ENCODE data around the gene AKTIP. TPM values are rescaled to one million over a fixed set of nuclear protein-coding genes. Genes with fewer than 3 reads are reported as not detected.

AKTIP gene
- total RNA-seq, 1 donor from 2014 or later = 16.6 TPM

- Mint-ChIP-seq H3K27me3 (ENCODE audit: insufficient read depth) (no peaks in the 10 kb centered on the region), H3K4me1 (ENCODE audit: low read depth) (peaks cover 20% of the 10 kb centered on the region), H3K27ac (no peak overlapping the region), H3K9me3 (peaks cover 5% of the 10 kb centered on the region), H3K36me3 (ENCODE audit: low read depth) (peaks cover 61% of the 10 kb centered on the region), H3K4me3 (no peak overlapping the region)
- no peak for DNase-seq (ENCODE audit: low spot score)
- intact Hi-C loops (cut with micrococcal nuclease) = no loop called here
Measured at GRCh38 chr16:53492503-53492902, 10.5 kb downstream of the AKTIP start.

GRCh38 chr16:53489755-53490154, 13.3 kb downstream of the AKTIP start:
- intact Hi-C loops (cut with micrococcal nuclease) = loop anchor here (2.0 kb wide), 1 partner anchor 13 kb away; the partner anchor contains the start of gene AKTIP
- H3K4me3 Mint-ChIP-seq = no peak overlapping the region
- peaks cover 14% of the 10 kb centered on the region for H3K4me1 Mint-ChIP-seq (ENCODE audit: low read depth)
- no peaks in the 10 kb centered on the region for H3K27me3 Mint-ChIP-seq (ENCODE audit: insufficient read depth)
- peaks cover 24% of the 10 kb centered on the region for H3K9me3 Mint-ChIP-seq
- no peak for DNase-seq (ENCODE audit: low spot score)
- peaks cover 70% of the 10 kb centered on the region for H3K36me3 Mint-ChIP-seq (ENCODE audit: low read depth)
- H3K27ac Mint-ChIP-seq = no peak overlapping the region

GRCh38 chr16:53486230-53486629, 16.8 kb downstream of the AKTIP start:
- no peak for DNase-seq (ENCODE audit: low spot score)
- Mint-ChIP-seq H3K9me3 (peaks cover 32% of the 10 kb centered on the region), H3K27me3 (ENCODE audit: insufficient read depth) (no peaks in the 10 kb centered on the region), H3K27ac (no peak overlapping the region), H3K4me1 (ENCODE audit: low read depth) (peaks cover 17% of the 10 kb centered on the region), H3K36me3 (ENCODE audit: low read depth) (peaks cover 81% of the 10 kb centered on the region), H3K4me3 (no peak overlapping the region)
- intact Hi-C loops (cut with micrococcal nuclease) = no loop called here

GRCh38 chr16:53484542-53484941, 18.5 kb downstream of the AKTIP start:
- Mint-ChIP-seq H3K27me3 (ENCODE audit: insufficient read depth) (no peaks in the 10 kb centered on the region), H3K36me3 (ENCODE audit: low read depth) (peaks cover 82% of the 10 kb centered on the region), H3K9me3 (peaks cover 32% of the 10 kb centered on the region), H3K4me3 (no peak overlapping the region), H3K27ac (peak overlapping the region; percentile 26), H3K4me1 (ENCODE audit: low read depth) (peaks cover 20% of the 10 kb centered on the region)
- DNase-seq (ENCODE audit: low spot score) = no peak
- intact Hi-C loops (cut with micrococcal nuclease) = no loop called here

- intact Hi-C loops (cut with micrococcal nuclease) = no loop called here
- Mint-ChIP-seq H3K4me1 (ENCODE audit: low read depth) (peaks cover 20% of the 10 kb centered on the region), H3K36me3 (ENCODE audit: low read depth) (peaks cover 80% of the 10 kb centered on the region), H3K27ac (no peak overlapping the region), H3K9me3 (peaks cover 32% of the 10 kb centered on the region), H3K4me3 (no peak overlapping the region), H3K27me3 (ENCODE audit: insufficient read depth) (no peaks in the 10 kb centered on the region)
- DNase-seq (ENCODE audit: low spot score) = no peak
Measured at GRCh38 chr16:53482123-53482522, 20.9 kb downstream of the AKTIP start.

- H3K9me3 Mint-ChIP-seq = peaks cover 19% of the 10 kb centered on the region
- intact Hi-C loops (cut with micrococcal nuclease) = no loop called here
- no peak for DNase-seq (ENCODE audit: low spot score)
- no peak overlapping the region for H3K4me3 Mint-ChIP-seq
- peaks cover 75% of the 10 kb centered on the region for H3K36me3 Mint-ChIP-seq (ENCODE audit: low read depth)
- H3K4me1 Mint-ChIP-seq (ENCODE audit: low read depth) = peaks cover 33% of the 10 kb centered on the region
- H3K27me3 Mint-ChIP-seq (ENCODE audit: insufficient read depth) = no peaks in the 10 kb centered on the region
- no peak overlapping the region for H3K27ac Mint-ChIP-seq
Measured at GRCh38 chr16:53480394-53480793, 22.6 kb downstream of the AKTIP start.

- no peak overlapping the region for H3K27ac Mint-ChIP-seq
- H3K27me3 Mint-ChIP-seq (ENCODE audit: insufficient read depth) = no peaks in the 10 kb centered on the region
- intact Hi-C loops (cut with micrococcal nuclease) = no loop called here
- DNase-seq (ENCODE audit: low spot score) = no peak
- H3K4me1 Mint-ChIP-seq (ENCODE audit: low read depth) = peaks cover 39% of the 10 kb centered on the region
- H3K9me3 Mint-ChIP-seq = peaks cover 7% of the 10 kb centered on the region
- no peak overlapping the region for H3K4me3 Mint-ChIP-seq
- H3K36me3 Mint-ChIP-seq (ENCODE audit: low read depth) = peaks cover 71% of the 10 kb centered on the region
Measured at GRCh38 chr16:53478965-53479364, 24.0 kb downstream of the AKTIP start.

GRCh38 chr16:53476867-53477266, 26.1 kb downstream of the AKTIP start:
- Mint-ChIP-seq H3K9me3 (peaks cover 6% of the 10 kb centered on the region), H3K36me3 (ENCODE audit: low read depth) (peaks cover 71% of the 10 kb centered on the region), H3K27me3 (ENCODE audit: insufficient read depth) (no peaks in the 10 kb centered on the region), H3K4me3 (peak overlapping the region; percentile 35), H3K4me1 (ENCODE audit: low read depth) (peaks cover 33% of the 10 kb centered on the region), H3K27ac (peak overlapping the region; percentile 38)
- intact Hi-C loops (cut with micrococcal nuclease) = no loop called here
- no peak for DNase-seq (ENCODE audit: low spot score)

- Mint-ChIP-seq H3K36me3 (ENCODE audit: low read depth) (peaks cover 36% of the 10 kb centered on the region), H3K27me3 (ENCODE audit: insufficient read depth) (no peaks in the 10 kb centered on the region), H3K4me1 (ENCODE audit: low read depth) (peaks cover 39% of the 10 kb centered on the region), H3K9me3 (no peaks in the 10 kb centered on the region), H3K27ac (no peak overlapping the region), H3K4me3 (no peak overlapping the region)
- intact Hi-C loops (cut with micrococcal nuclease) = no loop called here
- DNase-seq (ENCODE audit: low spot score) = no peak
Measured at GRCh38 chr16:53465606-53466280, 37.3 kb downstream of the AKTIP start.

GRCh38 chr16:53458635-53459034, 44.4 kb downstream of the AKTIP start:
- intact Hi-C loops (cut with micrococcal nuclease) = loop anchor here (5.0 kb wide), 3 partner anchors 326 to 454 kb away; no protein-coding TSS in a partner anchor
- no peak for DNase-seq (ENCODE audit: low spot score)
- Mint-ChIP-seq H3K4me3 (peak overlapping the region; percentile 34), H3K27ac (peak overlapping the region; percentile 94), H3K4me1 (ENCODE audit: low read depth) (peaks cover 88% of the 10 kb centered on the region), H3K27me3 (ENCODE audit: insufficient read depth) (no peaks in the 10 kb centered on the region), H3K36me3 (ENCODE audit: low read depth) (peaks cover 62% of the 10 kb centered on the region), H3K9me3 (no peaks in the 10 kb centered on the region)

- Mint-ChIP-seq H3K27me3 (ENCODE audit: insufficient read depth) (no peaks in the 10 kb centered on the region), H3K4me1 (ENCODE audit: low read depth) (peaks cover 88% of the 10 kb centered on the region), H3K36me3 (ENCODE audit: low read depth) (peaks cover 60% of the 10 kb centered on the region), H3K27ac (peak overlapping the region; percentile 94), H3K4me3 (peak overlapping the region; percentile 73), H3K9me3 (no peaks in the 10 kb centered on the region)
- DNase-seq (ENCODE audit: low spot score) = peak; percentile 80
- intact Hi-C loops (cut with micrococcal nuclease) = loop anchor here (1.0 to 5.0 kb wide), 6 partner anchors 22 to 455 kb away; no protein-coding TSS in a partner anchor
Measured at GRCh38 chr16:53457670-53458069, 45.3 kb downstream of the AKTIP start.

GRCh38 chr16:53456625-53457024, 46.4 kb downstream of the AKTIP start:
- Mint-ChIP-seq H3K27me3 (ENCODE audit: insufficient read depth) (no peaks in the 10 kb centered on the region), H3K4me1 (ENCODE audit: low read depth) (peaks cover 82% of the 10 kb centered on the region), H3K27ac (peak overlapping the region; percentile 94), H3K4me3 (peak overlapping the region; percentile 80), H3K9me3 (no peaks in the 10 kb centered on the region), H3K36me3 (ENCODE audit: low read depth) (peaks cover 56% of the 10 kb centered on the region)
- intact Hi-C loops (cut with micrococcal nuclease) = loop anchor here (1.0 to 5.0 kb wide), 6 partner anchors 21 to 456 kb away; no protein-coding TSS in a partner anchor
- DNase-seq (ENCODE audit: low spot score) = peak; percentile 50

GRCh38 chr16:53453928-53454327, 49.1 kb downstream of the AKTIP start:
- Mint-ChIP-seq H3K27me3 (ENCODE audit: insufficient read depth) (no peaks in the 10 kb centered on the region), H3K9me3 (no peaks in the 10 kb centered on the region), H3K36me3 (ENCODE audit: low read depth) (peaks cover 46% of the 10 kb centered on the region), H3K4me1 (ENCODE audit: low read depth) (peaks cover 73% of the 10 kb centered on the region), H3K4me3 (peak overlapping the region; percentile 3), H3K27ac (peak overlapping the region; percentile 13)
- intact Hi-C loops (cut with micrococcal nuclease) = no loop called here
- DNase-seq (ENCODE audit: low spot score) = no peak
